Glutamatergic neuron (in vitro differentiated cells): ENCODE measurements around the gene BMP2K. TPM values are rescaled to one million over a fixed set of nuclear protein-coding genes. Genes with fewer than 3 reads are reported as not detected.

Source experiments
- DNase-seq: peaks from one replicate; pipeline ENCODE4 v3.0.0; 2022
- H3K27ac Mint-ChIP-seq: one replicate; pipeline ENCODE4 v1.8.0; 2020; ENCODE audit warnings: mild to moderate bottlenecking, mixed read lengths, inconsistent platforms; ENCODE audit not compliant: unreplicated experiment
- H3K27me3 Mint-ChIP-seq: one replicate; pipeline ENCODE4 v1.8.0; 2020; ENCODE audit warnings: mild to moderate bottlenecking, moderate library complexity, mixed read lengths, inconsistent platforms; ENCODE audit not compliant: unreplicated experiment
- H3K36me3 Mint-ChIP-seq: one replicate; pipeline ENCODE4 v1.8.0; 2020; ENCODE audit warnings: mild to moderate bottlenecking, mixed read lengths, inconsistent platforms; ENCODE audit not compliant: unreplicated experiment
- H3K4me1 Mint-ChIP-seq: one replicate; pipeline ENCODE4 v1.8.0; 2020; ENCODE audit warnings: mild to moderate bottlenecking, low read depth, mixed read lengths, inconsistent platforms; ENCODE audit not compliant: unreplicated experiment
- H3K4me3 Mint-ChIP-seq: one replicate; pipeline ENCODE4 v1.8.0; 2020; ENCODE audit warnings: mild to moderate bottlenecking, mixed read lengths, inconsistent platforms; ENCODE audit not compliant: unreplicated experiment
- H3K9me3 Mint-ChIP-seq: one replicate; pipeline ENCODE4 v1.8.0; 2020; ENCODE audit warnings: mild to moderate bottlenecking, moderate library complexity, mixed read lengths, inconsistent platforms; ENCODE audit not compliant: unreplicated experiment
- total RNA-seq: library from RNA; stranded (reverse); fragmentation: NEBNext Ultra II Directional; extraction: Animal tissue kit (Norgen Biotek cat#: 25700); gene quantifications from one replicate; pipeline ENCODE4 v1.2.1, GENCODE V29; 2021; ENCODE audit not compliant: unreplicated experiment
- TF ChIP-seq, protein P1 (sequence below): fragments of 200-600 bp; sonication (generic); IDR thresholded peaks from one replicate; pipeline ENCODE4 v1.5.0; 2021; ENCODE audit not compliant: partially characterized antibody, unreplicated experiment

BMP2K gene
- total RNA-seq, 1 donor from 2014 or later: 13.6 TPM

DNA sequence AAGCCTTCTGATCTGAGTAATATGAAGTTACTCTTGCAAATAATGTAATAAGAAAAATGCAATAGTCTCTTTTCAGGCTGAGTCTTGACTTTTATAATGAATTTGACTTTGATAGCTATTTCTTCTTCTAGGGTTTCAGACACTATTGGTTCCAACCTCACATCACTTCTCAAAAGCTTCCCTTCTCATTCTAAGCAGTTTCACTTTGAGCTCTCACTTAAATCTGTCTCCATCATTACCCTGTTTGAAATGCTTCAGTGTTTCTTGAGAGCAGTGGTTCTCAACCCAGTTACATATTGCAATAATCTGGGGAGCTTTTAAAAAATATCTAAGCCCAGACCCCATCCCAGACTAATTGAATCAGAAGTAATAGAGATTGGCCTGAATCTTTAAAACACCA is 40.5 kb upstream of the BMP2K start:
- H3K36me3 Mint-ChIP-seq: no peaks in the 10 kb centered on the region
- DNase-seq: no peak
- H3K27ac Mint-ChIP-seq: no peak overlapping the region
- TF ChIP-seq, protein P1, sequence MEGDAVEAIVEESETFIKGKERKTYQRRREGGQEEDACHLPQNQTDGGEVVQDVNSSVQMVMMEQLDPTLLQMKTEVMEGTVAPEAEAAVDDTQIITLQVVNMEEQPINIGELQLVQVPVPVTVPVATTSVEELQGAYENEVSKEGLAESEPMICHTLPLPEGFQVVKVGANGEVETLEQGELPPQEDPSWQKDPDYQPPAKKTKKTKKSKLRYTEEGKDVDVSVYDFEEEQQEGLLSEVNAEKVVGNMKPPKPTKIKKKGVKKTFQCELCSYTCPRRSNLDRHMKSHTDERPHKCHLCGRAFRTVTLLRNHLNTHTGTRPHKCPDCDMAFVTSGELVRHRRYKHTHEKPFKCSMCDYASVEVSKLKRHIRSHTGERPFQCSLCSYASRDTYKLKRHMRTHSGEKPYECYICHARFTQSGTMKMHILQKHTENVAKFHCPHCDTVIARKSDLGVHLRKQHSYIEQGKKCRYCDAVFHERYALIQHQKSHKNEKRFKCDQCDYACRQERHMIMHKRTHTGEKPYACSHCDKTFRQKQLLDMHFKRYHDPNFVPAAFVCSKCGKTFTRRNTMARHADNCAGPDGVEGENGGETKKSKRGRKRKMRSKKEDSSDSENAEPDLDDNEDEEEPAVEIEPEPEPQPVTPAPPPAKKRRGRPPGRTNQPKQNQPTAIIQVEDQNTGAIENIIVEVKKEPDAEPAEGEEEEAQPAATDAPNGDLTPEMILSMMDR: no peak
- H3K9me3 Mint-ChIP-seq: no peaks in the 10 kb centered on the region
- H3K4me3 Mint-ChIP-seq: no peak overlapping the region
- H3K4me1 Mint-ChIP-seq: no peaks in the 10 kb centered on the region
- no peaks in the 10 kb centered on the region for H3K27me3 Mint-ChIP-seq

DNA sequence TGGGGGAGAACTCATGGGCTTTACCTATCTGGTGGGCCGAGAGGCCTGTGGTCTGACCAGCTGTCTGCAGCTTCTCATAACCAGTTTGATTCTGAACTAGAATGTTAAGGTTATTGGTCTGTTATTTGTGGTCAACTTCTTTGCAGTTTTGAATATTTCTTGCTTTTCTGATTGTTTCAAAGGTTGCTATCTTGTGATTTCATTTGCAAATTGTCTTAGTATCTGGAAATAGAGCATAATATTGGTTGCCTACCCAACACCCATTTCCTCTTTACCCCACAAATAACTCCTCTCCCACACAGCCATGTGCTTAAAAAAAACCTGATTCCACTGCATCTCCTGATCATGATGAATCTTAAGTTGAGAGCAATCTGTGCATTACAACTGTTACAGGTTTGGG is 39.1 kb upstream of the BMP2K start:
- Mint-ChIP-seq H3K4me3 (no peak overlapping the region), H3K9me3 (no peaks in the 10 kb centered on the region), H3K36me3 (no peaks in the 10 kb centered on the region), H3K27me3 (no peaks in the 10 kb centered on the region), H3K4me1 (no peaks in the 10 kb centered on the region), H3K27ac (no peak overlapping the region)
- TF ChIP-seq, protein P1: no peak
- no peak for DNase-seq

DNA sequence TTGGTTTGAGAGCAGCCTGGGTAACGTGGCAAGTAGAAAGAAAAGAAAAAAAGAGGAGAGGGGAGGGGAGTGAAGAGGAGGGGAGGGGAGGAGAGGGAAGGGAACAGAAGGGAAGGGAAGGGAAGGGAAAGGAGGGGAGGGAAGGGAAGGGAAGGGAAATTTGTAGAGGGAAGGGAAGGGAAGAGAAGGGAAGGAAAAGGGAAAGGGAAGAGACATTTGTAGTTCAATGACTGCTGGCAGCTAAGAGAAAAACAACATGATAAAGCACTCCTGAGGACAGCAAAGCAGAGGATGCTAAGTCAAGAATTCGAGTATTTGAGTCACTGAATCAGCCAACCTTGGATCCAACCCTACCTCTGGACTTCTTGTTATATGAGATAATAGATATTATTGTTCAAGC is 38.2 kb upstream of the BMP2K start:
- Mint-ChIP-seq H3K4me1 (no peaks in the 10 kb centered on the region), H3K27ac (no peak overlapping the region), H3K4me3 (no peak overlapping the region), H3K27me3 (no peaks in the 10 kb centered on the region), H3K36me3 (no peaks in the 10 kb centered on the region), H3K9me3 (no peaks in the 10 kb centered on the region)
- no peak for DNase-seq
- TF ChIP-seq, protein P1: no peak

DNA sequence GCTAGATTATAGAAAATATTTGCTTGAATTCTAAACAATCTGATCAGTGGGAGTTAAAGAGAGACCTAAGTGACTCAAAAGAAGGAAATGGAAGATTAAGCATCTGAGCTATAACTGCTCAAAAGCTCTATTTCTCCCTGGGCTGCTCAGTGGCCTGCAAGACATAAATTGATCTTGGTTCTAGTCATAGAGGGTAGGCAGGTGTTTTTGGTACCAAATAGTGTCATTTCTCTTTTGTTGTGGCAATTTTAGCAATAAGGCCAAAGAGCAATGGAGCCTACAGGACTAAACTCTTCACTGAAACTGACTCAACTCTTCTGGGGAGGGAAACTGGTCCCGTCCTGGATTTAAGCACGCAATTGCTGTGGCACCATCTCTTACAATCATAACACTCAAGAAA is 33.9 kb upstream of the BMP2K start:
- H3K4me3 Mint-ChIP-seq: no peak overlapping the region
- H3K27ac Mint-ChIP-seq: no peak overlapping the region
- no peak for DNase-seq
- no peaks in the 10 kb centered on the region for H3K27me3 Mint-ChIP-seq
- H3K36me3 Mint-ChIP-seq: no peaks in the 10 kb centered on the region
- TF ChIP-seq, protein P1: no peak
- H3K9me3 Mint-ChIP-seq: no peaks in the 10 kb centered on the region
- H3K4me1 Mint-ChIP-seq: no peaks in the 10 kb centered on the region

DNA sequence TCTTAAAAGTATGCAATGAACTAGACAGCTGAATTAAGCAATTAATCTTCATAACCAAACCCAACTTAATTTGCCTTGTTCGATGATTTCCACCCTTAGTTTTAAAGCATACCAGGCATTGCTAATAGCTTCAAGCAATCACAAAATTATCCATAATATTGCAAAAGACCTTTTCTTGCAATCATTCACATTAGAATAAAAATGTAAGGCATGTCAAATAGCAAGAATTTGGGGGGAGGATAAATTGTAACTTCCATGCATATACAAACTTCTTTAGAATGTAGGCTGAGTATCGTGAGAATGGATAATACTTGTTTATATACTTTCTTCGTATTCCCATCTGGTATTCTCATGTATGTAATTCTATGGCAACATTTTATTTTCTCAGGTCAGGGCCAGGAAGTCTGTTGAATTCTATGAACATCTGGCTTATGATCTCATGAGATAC is 28.7 kb upstream of the BMP2K start:
- no peak for DNase-seq
- Mint-ChIP-seq H3K4me3 (no peak overlapping the region), H3K4me1 (no peaks in the 10 kb centered on the region), H3K9me3 (no peaks in the 10 kb centered on the region), H3K36me3 (no peaks in the 10 kb centered on the region), H3K27ac (no peak overlapping the region), H3K27me3 (no peaks in the 10 kb centered on the region)
- TF ChIP-seq, protein P1: no peak
